ENCODE measurements around the gene MLF2. TPM values are rescaled to one million over a fixed set of nuclear protein-coding genes. Genes with fewer than 3 reads are reported as not detected.
A peak's percentile ranks its signal among the peaks of the same experiment; 100 is the strongest.

MLF2 gene
- total RNA-seq, 2 experiments from 2014 or later, result 79.7 to 87.3 TPM

GRCh38 chr12:6778217-6778573 is 25.3 kb upstream of the MLF2 start:
- Histone ChIP-seq H3K36me3 (ENCODE audit: insufficient read depth, low read length) (no peaks in the 10 kb centered on the region), H3K9me2 (ENCODE audit: insufficient read depth, low read length) (no peaks in the 10 kb centered on the region), H3K4me2 (ENCODE audit: low read length) (peak overlapping the region; percentile 90), H3K27ac (ENCODE audit: low read depth, low read length, poor library complexity, severe bottlenecking) (no peak overlapping the region), H2AFZ (ENCODE audit: low read length) (peak overlapping the region; percentile 82), H4K20me1 (ENCODE audit: insufficient read depth, low read length) (no peaks in the 10 kb centered on the region), H3K4me1 (ENCODE audit: insufficient read depth, low read length, poor library complexity, severe bottlenecking) (peaks cover 37% of the 10 kb centered on the region), H3K9me3 (ENCODE audit: low read length) (no peaks in the 10 kb centered on the region), H3K4me3 (ENCODE audit: low read depth, low read length, poor library complexity, severe bottlenecking) (peak overlapping the region; percentile 65), H3K79me2 (ENCODE audit: insufficient read depth, low read depth, low read length) (no peaks in the 10 kb centered on the region)
- intact Hi-C loops (cut with micrococcal nuclease; ENCODE audit: unreplicated experiment), result loop anchor here (2.0 kb wide), 1 partner anchor 223 kb away; no protein-coding TSS in a partner anchor
- DNase-seq (ENCODE audit: low spot score), result no peak
- CTCF ChIA-PET (ENCODE audit: unreplicated experiment), result interaction anchor here (0.7 to 0.9 kb wide), 3 partner anchors 11 to 25 kb away, joined by 3 to 6 read pairs (median 3); partner anchors contain the start of gene MLF2
- no TSS peak for BruUV-seq (replicated peaks)
- TF ChIP-seq EZH2phosphoT487 (IDR thresholded peaks at IDR 0.05; ENCODE audit: borderline replicate concordance, low read depth, low read length), result no peak
- TF ChIP-seq CTCF (conservative IDR thresholded peaks at IDR 0.05; ENCODE audit: low read length), result no peak
- POLR2A ChIA-PET, result interaction anchor here (0.7 to 1.1 kb wide), 3 partner anchors 25 to 73 kb away, joined by 4 read pairs; partner anchors contain the start of genes CDCA3, COPS7A, MLF2 and USP5

GRCh38 chr12:6777386-6777785 is 24.4 kb upstream of the MLF2 start:
- CTCF ChIA-PET (ENCODE audit: unreplicated experiment), result no interaction called here
- TF ChIP-seq EZH2phosphoT487 (IDR thresholded peaks at IDR 0.05; ENCODE audit: borderline replicate concordance, low read depth, low read length) (no peak), CTCF (conservative IDR thresholded peaks at IDR 0.05; ENCODE audit: low read length) (no peak)
- Histone ChIP-seq H3K4me2 (ENCODE audit: low read length) (no peak overlapping the region), H3K36me3 (ENCODE audit: insufficient read depth, low read length) (no peaks in the 10 kb centered on the region), H3K4me1 (ENCODE audit: insufficient read depth, low read length, poor library complexity, severe bottlenecking) (peaks cover 34% of the 10 kb centered on the region), H3K9me2 (ENCODE audit: insufficient read depth, low read length) (no peaks in the 10 kb centered on the region), H2AFZ (ENCODE audit: low read length) (no peak overlapping the region), H3K9me3 (ENCODE audit: low read length) (no peaks in the 10 kb centered on the region), H4K20me1 (ENCODE audit: insufficient read depth, low read length) (no peaks in the 10 kb centered on the region), H3K4me3 (ENCODE audit: low read depth, low read length, poor library complexity, severe bottlenecking) (no peak overlapping the region), H3K27ac (ENCODE audit: low read depth, low read length, poor library complexity, severe bottlenecking) (no peak overlapping the region), H3K79me2 (ENCODE audit: insufficient read depth, low read depth, low read length) (no peaks in the 10 kb centered on the region)
- BruUV-seq (replicated peaks), result no TSS peak
- POLR2A ChIA-PET, result no interaction called here
- intact Hi-C loops (cut with micrococcal nuclease; ENCODE audit: unreplicated experiment), result no loop called here
- DNase-seq (ENCODE audit: low spot score), result no peak

GRCh38 chr12:6775185-6776174 is 22.5 kb upstream of the MLF2 start:
- DNase-seq (ENCODE audit: low spot score), result no peak
- H3K27ac ChIP-seq (ENCODE audit: low read depth, low read length, poor library complexity, severe bottlenecking), result no peak overlapping the region
- TF ChIP-seq CTCF (conservative IDR thresholded peaks at IDR 0.05; ENCODE audit: low read length) (no peak), EZH2phosphoT487 (IDR thresholded peaks at IDR 0.05; ENCODE audit: borderline replicate concordance, low read depth, low read length) (no peak)
- H2AFZ ChIP-seq (ENCODE audit: low read length), result no peak overlapping the region
- ChIA-PET CTCF (ENCODE audit: unreplicated experiment) (no interaction called here), POLR2A (no interaction called here)
- no TSS peak for BruUV-seq (replicated peaks)
- H3K36me3 ChIP-seq (ENCODE audit: insufficient read depth, low read length), result no peaks in the 10 kb centered on the region
- no peak overlapping the region for H3K4me3 ChIP-seq (ENCODE audit: low read depth, low read length, poor library complexity, severe bottlenecking)
- H3K9me2 ChIP-seq (ENCODE audit: insufficient read depth, low read length), result no peaks in the 10 kb centered on the region
- H3K79me2 ChIP-seq (ENCODE audit: insufficient read depth, low read depth, low read length), result no peaks in the 10 kb centered on the region
- H3K4me1 ChIP-seq (ENCODE audit: insufficient read depth, low read length, poor library complexity, severe bottlenecking), result peaks cover 42% of the 10 kb centered on the region
- no peaks in the 10 kb centered on the region for H4K20me1 ChIP-seq (ENCODE audit: insufficient read depth, low read length)
- H3K9me3 ChIP-seq (ENCODE audit: low read length), result no peaks in the 10 kb centered on the region
- intact Hi-C loops (cut with micrococcal nuclease; ENCODE audit: unreplicated experiment), result no loop called here
- H3K4me2 ChIP-seq (ENCODE audit: low read length), result no peak overlapping the region

Data from OCI-LY7 (cell line).